SK-N-MC (cell line): ENCODE data around the gene ZNF613.

Experiments used
- EZH2 ChIP-seq: fragments of 200-600 bp; sonication (generic); IDR thresholded peaks from one replicate; pipeline ENCODE4 v1.6.1; 2017; ENCODE audit warnings: antibody characterized with exemption
- POLR2AphosphoS5 ChIP-seq: IDR thresholded peaks from 2 replicates; pipeline ENCODE4 v1.6.1; 2012; ENCODE audit warnings: mild to moderate bottlenecking, low read depth, low read length, borderline replicate concordance

- TF ChIP-seq POLR2AphosphoS5 (no peak), EZH2 (no peak)
Observed at GRCh38 chr19:51882518-51882917, 44.8 kb upstream of the ZNF613 start.
